Activated T-helper 1 cell treated with anti-CD3 and anti-CD28 coated beads, Interleukin-2, amount 50 U/mL, for 16 hours (primary cell): ENCODE measurements around the gene ID2.

Source experiments
- DNase-seq, 2 donors: peaks; one replicate each; pipeline ENCODE4 v3.0.0-alpha.2; 2020; ENCODE audit warnings: low read depth in 1 of 2, low spot score in 1 of 2

ID2 gene

GRCh38 chr2:8682719-8683667 is 1.1 kb downstream of the ID2 start:
- no peak for DNase-seq

GRCh38 chr2:8684540-8684877 is 2.7 kb downstream of the ID2 start:
- no peak for DNase-seq

- peak in 1 of 2 donors; percentile 35 for DNase-seq
Observed at GRCh38 chr2:8684878-8685696, 3.2 kb downstream of the ID2 start.

- DNase-seq = peak; percentile 70 to 77
Observed at GRCh38 chr2:8685697-8686358, 4.0 kb downstream of the ID2 start.

- no peak for DNase-seq
Observed at GRCh38 chr2:8691859-8692437, 10.1 kb downstream of the ID2 start.

- DNase-seq = no peak
Observed at GRCh38 chr2:8692783-8693156, 10.9 kb downstream of the ID2 start.

GRCh38 chr2:8693157-8693821 is 11.4 kb downstream of the ID2 start:
- DNase-seq = no peak

- no peak for DNase-seq
Observed at GRCh38 chr2:8694737-8695136, 12.9 kb downstream of the ID2 start.

GRCh38 chr2:8697190-8697589 is 15.3 kb downstream of the ID2 start:
- no peak for DNase-seq

GRCh38 chr2:8699839-8700238 is 18.0 kb downstream of the ID2 start:
- DNase-seq = no peak

- DNase-seq = no peak
Observed at GRCh38 chr2:8701681-8702379, 20.0 kb downstream of the ID2 start.

- no peak for DNase-seq
Observed at GRCh38 chr2:8704906-8705305, 23.1 kb downstream of the ID2 start.

- DNase-seq = no peak
Observed at GRCh38 chr2:8709611-8710010, 27.8 kb downstream of the ID2 start.

- DNase-seq = no peak
Observed at GRCh38 chr2:8710951-8711350, 29.1 kb downstream of the ID2 start.

GRCh38 chr2:8714283-8714682 is 32.4 kb downstream of the ID2 start:
- no peak for DNase-seq

- no peak for DNase-seq
Observed at GRCh38 chr2:8714971-8715370, 33.1 kb downstream of the ID2 start.

- DNase-seq = no peak
Observed at GRCh38 chr2:8719528-8719927, 37.7 kb downstream of the ID2 start.

- no peak for DNase-seq
Observed at GRCh38 chr2:8720741-8721140, 38.9 kb downstream of the ID2 start.

- no peak for DNase-seq
Observed at GRCh38 chr2:8721410-8721809, 39.6 kb downstream of the ID2 start.

- no peak for DNase-seq
Observed at GRCh38 chr2:8722986-8723385, 41.1 kb downstream of the ID2 start.
